DMS153 treated with DMSO at 0.1 percent for 48 hours (cell line): ENCODE data around the gene CYREN.
"Not testable (repeated sequence)": the region's sequence is repeated elsewhere in the genome, so short reads cannot be mapped to it uniquely, and the experiment has no call there.

Experiments used
- DNase-seq: peaks from one replicate; lab custom pipeline; 2025; ENCODE audit not compliant: unreplicated experiment; lab: John Stamatoyannopoulos, UW

Gene CYREN, protein sequence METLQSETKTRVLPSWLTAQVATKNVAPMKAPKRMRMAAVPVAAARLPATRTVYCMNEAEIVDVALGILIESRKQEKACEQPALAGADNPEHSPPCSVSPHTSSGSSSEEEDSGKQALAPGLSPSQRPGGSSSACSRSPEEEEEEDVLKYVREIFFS

DNA sequence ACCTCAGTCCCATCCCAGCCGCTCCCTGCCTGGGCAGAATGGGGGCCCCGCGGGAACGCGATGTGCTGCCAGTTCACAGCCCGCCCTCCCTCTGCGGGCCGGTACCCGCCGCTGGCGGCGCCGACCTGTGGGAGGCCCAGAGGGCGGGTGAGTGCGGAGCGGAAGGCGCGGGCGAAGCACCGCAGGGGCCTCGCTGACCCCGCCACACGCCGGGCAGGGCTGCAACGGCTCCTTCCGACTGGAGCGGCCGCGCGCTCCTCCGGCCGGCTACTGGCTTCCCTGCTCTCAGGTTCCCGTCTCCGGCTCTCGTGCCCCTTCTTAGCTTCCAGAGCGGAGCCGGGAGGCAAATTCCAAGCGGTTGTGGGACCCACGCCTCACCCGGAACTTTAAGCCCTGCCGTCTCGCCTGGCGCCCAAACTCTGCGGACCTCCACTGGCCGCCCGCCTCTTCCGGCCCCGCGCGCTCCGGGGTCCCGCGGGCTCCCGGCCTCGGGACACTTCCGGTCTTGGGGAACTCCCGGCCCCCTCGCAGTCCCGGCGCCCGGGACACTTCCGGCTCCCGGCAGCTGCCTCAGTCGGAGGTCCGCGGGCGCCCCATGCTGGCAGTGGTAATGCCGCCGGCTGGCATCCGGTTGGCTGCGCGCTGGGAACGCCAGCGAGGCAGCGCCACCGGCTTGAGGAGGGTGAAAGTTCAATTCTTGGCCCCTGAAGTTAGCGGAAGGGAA is at the start of gene CYREN:
TSS of gene CYREN (minus strand) at position 434 of the 724 bp plus-strand sequence. CDS start 1,785 bp downstream, outside the sequence.
- DNase-seq, result peak; percentile 81

DNA sequence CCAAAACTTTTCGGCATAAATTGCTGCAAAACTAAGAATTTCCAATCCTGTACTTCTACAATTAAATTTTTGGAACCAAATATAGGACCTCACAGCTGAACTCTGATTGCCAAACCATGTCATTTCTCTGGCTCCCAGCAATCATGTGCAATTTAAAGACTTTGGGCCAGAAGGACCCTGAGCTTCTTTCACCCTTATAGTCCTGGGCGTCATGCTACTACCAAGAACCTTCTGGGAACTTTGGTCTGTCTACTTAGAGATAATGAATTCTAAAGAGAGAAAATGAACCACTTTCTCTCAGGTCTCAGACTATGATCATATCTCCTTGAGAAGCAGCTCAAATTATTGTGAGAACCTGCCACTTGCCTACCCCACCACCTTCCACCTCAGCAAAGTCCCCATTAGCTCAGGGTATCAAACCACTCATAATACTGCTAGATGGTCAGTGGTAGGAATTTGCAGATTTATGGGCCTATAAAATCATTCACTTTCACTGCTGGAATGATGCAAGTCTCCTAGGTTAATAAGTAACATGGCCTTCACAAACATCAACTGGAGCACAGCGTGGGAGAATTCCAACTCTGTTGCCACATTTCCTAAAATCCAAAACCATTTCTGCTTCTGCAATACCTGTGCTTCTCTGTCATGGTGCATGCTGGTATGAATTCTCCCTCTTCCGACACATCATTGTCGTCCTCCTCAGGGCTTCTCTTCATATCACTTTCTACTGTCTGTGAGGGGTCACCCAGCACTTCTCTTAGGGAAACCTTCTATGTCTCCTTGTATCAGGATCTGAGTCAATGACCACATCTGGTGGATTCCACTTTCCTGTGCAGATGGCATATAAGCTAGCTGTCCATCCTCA is 47.4 kb upstream of the CYREN start:
- DNase-seq, result no peak

DNA sequence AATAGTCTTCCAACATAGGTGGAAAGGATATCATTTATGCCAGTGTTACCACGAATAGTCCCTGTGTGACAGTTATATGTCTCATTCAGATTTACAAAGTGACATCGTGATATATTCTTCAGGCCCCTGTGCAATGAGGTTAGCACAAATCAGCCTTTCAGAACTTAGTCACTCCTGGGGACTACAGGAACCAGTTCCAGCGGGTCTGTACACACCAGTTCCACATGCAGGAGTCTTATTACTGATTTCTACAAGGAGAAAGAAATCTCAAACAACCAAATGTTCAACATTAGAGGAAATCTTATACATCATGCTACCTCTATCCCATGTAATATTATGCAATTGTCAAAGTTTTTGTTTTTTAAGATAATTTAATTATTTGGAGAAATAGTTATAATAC is 45.2 kb upstream of the CYREN start:
- no peak for DNase-seq

DNA sequence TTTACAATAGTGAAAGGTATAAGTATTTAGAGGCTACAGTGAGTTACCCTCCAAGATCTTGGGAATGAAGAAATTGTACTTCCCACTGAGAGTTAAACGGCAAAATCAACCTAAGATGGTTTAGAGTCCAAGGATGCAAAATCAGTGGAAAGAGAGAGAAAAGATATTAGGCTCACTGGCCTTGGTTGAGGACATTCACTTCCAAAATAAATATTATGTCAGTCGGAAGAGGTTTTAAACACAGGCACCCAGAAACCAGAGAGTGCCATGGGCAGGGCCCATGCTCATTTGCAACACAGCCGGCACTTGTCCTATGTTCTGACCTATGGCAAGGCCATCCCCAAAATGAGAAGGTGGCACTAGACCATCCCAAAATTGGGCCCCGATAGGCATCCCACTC is 44.7 kb upstream of the CYREN start:
- DNase-seq, result no peak

DNA sequence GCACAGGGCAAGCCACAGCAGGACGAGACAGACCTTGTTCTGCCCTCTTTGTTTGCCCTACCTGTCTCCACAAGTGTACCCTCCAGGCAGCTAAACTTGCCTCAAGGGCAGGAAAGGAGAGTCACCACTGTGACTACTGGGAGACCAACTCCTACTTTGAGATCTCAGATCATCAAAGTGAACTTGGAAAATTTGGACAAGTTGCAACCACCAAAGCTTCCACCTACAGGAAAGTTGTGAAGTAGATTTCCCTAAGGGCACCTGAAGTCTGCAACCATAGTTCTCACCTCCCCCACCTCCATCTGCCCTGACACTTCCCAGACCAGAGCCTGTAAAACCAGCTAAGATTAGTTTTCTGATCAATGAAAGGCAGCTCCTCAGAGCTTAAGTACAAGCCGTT is 43.3 kb upstream of the CYREN start:
- no peak for DNase-seq

DNA sequence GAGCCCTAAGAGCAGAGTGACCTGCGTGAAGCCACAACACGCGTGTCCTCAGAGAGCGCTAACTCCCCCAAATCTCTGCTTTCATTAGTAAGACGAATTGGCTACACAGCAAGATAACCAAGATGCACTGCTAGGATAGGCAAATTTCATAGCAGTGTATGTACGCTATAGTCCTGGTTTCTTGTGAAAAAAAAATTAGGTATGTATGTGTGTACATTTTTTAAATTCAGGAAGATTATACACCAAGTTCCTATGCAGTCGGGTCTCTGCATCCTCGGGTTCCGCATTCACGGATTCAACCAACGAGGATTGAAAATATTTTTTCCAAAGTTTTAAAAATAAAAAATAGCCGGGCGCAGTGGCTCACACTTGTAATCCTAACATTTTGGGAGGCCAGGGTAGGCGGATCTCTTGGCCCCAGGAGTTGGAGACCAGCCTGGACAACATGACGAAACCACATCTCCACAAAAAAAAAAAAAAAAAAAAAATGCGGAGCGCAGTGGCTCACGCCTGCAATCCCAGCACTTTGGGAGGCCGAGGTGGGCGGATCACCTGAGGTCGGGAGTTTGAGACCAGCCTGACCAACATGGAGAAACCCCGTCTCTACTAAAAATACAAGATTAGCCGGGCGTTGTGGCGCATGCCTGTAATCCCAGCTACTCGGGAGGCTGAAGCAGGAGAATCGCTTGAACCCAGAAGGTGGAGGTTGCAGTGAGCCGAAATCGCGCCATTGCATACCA is 41.6 kb upstream of the CYREN start:
- DNase-seq, result not testable (repeated sequence)

DNA sequence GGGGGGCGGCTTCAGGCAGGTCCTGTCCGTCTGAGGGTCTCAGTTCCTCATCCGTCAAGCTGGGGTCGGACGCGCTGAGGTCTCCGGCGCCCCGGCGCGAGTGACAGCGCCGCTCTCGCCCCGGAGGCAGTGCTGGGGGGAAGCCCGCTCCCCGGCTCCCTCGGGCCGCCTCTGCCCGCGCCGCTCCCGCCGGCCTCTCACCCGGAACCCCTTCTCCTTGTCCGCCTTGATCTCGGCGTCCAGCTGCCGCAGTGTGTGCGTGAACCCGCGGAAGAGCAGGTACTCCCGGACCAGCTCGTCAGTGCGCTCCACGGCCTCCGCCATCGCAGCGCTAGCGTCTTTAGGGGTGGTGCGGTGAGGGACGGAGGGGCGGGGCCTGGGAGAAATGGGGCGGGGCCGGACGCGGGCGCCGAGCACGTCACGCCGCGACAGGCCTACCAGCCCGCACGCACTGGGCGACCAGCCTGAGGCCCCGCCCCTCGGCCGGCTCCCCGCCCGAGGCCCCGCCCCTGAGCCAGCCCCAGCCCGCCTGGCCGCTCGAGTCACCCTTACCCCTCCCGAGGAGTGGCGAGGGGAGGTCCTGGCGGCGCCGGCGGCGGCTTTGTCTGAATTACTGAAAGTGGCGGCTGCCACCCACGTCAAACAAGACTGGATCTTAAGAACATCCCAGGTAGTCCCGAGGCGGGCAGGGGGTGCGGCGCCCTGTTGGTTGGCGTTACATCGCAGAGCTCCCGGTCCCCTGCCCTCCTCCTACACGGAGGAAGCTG is 40.9 kb upstream of the CYREN start, which contains the start of gene WDR91:
TSS of gene WDR91 (minus strand) at position 348 of the 767 bp plus-strand sequence. CDS start at position 324, 24 bp downstream.
- DNase-seq, result peak; percentile 69

DNA sequence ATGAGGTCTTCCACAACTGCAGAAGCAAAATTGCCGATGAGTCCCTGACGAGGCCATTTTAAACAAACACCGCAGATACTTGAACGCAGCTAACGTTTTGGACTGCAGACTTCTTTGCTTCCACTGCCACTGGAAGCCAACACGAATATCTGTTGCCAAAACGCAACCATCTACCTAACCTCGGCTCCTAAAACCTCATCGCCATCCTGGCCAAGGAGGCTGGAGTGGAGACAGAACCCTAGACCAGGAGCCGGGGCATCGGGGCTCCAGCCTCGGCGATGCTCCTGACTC is 40.3 kb upstream of the CYREN start:
- DNase-seq, result no peak

DNA sequence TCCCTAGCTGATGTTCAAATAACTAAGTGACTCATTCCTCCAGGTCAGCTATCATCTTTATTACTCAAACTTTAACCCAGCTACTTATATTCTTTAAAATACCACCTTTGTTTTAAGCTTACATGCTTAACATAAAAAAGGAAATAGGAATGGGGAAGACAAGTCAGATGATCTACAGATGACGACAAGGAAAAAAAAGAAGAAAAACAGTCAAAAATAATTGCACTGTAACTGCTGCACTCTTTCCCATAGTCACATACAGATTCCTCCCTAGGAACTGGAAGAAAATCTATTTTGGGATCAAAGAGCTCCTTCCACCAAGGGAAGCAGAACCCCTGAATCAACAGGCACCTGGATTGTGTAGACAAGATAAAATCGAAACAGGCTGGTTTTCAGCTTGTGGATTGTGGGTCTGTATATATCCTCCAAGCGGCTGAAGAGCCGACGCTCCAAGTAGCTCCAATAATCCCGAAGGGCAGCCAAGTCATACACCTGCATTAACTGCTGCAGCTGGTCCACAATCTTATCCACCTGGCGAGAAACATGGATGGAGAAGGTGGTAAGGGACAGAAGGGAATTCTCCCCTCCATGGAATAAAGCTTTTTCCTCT is 38.8 kb upstream of the CYREN start:
- no peak for DNase-seq

DNA sequence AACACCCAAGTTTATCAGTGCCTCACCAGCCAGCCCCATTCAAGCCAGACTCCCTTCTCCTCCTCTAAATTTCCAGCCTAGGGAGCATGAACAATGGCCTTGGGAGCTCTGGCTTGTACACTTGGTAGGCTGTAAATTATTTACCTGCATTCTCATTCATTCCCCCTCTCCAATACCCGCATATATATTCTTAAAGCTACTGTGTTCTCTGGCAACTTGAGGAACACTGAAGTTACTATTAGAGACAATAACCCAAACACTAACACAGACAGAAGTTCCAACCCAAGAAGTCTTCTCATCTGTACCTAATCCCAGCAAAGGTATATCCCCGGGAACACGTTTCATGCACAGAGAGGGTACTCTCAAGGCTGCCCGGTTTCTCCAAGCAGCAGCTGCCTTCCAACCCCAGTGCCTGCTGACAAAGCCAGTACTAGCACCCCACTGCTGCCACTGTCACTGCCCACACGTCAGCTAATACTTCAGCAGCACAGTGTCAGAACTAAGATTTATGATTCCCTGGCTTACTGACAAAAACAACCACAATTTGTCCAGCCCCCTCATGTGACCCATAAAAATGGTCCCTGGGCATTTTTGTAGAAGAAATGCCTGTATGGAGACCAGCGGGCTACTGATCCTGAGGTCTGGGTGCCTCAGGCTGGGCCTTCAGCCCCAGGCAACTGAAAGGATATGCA is 37.7 kb upstream of the CYREN start:
- DNase-seq, result no peak

DNA sequence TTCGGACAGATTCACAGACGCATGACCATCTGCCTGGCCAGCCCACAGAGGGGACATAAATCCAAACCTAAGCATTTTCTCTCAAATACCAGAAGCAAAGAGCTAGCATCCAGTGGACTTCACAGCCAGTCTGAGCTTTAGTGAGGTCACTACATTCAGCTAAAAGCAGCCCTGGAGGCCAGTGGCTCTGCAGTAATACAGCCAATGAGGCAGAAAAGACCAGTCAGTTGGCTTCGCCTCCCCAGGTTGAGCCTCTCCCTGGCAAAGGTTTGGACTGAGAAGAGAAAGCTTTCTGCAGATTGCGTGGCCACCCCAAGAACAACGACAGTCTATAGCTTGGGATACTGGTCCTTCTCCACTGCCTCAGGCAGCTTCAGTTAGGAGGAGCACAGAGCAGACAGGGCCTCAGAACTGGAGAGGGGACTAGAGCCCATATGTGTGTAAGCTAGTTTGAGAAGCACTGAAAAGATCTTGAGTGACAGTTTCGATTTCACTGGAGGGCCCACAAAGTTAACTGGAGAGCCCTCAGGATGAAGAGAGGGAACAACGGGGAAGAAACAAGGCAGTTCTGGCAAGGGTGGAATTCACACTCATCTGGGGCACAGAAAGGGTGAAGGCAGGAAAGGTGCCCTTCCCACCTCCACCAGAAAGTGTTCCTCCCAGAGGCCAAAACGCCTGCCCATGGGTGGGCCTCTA is 37.0 kb upstream of the CYREN start:
- no peak for DNase-seq

DNA sequence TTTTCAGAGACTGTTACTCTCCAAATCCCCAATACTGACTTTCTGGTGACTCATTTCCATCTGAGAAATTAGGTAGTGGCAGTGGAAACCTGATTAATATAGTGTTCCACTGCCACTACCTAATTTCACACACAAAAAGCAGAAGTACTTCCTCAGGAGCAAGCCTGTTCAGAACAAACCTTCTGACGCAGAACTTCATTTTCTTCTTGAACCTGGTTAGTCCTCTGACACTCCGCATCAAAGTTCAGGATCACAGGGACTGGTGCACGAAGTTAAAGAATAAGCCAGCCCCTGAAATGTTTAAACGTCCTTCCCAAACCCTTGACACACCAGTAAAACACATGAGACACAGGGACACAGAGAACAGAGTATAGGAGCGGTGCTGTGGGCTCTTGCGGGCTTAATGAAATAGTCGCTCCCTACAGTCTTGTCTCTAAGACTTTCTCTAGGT is 36.5 kb upstream of the CYREN start:
- no peak for DNase-seq

DNA sequence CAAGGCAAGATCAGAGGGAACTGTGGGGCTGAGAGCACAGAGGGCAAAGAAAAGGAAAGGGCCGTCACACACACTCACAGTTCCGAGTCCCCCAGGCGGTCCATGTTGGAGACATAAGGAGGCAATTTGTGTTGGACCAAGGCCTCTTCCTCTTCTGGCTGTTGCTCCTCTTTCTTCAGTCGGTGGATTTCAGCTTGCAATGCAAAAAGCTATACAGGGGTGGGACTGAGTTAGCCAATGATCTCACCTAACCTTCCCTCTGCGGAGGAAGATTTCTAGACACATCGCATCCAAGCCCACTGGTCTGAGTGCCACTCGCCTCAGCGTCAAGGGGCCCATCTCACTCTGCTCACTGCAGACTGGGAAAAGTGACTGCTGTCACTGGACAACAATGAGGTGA is 35.3 kb upstream of the CYREN start:
- no peak for DNase-seq

DNA sequence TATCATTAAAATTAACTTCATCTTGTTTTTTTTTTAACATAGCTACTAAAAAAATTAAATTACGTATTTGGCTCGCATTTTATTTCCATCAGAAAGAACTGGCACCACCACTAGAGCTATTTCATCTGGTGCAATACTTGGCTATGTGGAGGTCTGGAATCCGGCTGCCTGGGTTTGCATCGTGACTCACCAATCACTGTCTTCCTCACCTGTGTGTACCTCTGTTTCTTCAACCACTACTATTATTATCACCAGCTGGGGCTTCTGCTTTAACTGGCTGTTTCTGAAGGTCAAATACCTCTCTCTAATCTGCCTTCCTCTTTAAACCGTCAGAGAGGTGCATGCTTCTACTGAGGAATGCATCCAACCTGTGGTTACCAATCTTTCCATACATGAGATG is 34.4 kb upstream of the CYREN start:
- DNase-seq, result no peak

DNA sequence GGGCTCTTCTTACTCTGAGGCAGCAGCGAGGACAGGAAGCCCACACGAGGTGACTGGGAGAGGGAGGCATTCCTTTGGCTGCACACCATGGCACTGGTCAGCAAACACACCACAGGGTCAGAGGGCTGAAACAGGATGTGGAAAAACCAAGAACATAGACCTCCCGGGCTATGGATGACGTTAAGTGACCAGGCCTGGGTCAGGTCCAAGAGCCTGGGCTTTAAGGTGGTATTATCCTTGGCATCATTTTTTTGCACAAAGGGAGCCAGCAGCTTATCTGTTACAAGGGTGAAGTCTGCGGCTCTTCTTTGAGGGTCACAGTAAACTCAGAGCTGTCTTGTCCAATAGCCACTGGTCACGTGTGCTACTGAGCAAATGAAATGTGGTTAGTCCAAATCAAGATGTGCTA is 33.8 kb upstream of the CYREN start:
- no peak for DNase-seq

DNA sequence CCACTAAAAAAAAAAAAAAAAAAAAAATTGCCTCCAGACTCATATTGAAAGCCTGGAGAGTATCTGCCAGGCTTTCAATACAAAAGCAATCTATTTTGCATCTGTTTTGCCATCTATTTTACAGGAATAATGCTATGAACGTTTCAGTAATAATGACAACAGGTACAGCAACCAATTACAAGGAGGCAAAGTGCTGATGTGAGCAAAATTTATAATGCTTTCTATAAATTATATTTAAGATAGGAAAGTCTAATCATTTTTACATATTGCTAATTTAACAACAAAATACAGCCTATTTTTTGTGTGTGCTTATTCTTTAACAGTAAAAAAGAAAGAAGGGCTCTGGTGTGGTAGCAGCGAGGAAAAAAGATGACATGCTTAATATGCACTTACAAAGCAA is 30.8 kb upstream of the CYREN start:
- DNase-seq, result no peak

DNA sequence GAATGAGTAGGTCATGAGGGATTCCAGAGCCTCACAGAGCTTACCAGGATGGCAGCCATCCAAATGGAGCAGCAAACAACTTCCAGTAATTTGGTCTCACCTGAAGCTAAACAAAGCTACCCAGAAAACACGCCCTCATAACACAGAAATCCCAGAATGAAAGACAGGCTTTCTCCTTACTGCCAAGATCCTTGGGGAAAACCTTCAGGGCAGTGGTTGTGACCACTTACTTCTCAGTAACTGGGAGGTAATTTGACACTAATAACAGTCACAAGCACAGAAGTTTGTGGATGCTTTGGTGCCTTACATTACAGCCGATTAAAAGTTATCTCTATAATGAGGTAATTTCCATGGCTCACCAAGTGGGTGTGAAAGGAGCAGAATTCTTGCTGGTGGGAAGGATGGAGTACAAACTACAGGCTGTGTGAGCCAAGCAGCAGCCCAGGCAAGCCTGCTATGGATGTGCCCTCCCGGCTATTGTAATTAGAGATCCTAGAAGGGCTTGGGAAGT is 30.4 kb upstream of the CYREN start:
- no peak for DNase-seq

DNA sequence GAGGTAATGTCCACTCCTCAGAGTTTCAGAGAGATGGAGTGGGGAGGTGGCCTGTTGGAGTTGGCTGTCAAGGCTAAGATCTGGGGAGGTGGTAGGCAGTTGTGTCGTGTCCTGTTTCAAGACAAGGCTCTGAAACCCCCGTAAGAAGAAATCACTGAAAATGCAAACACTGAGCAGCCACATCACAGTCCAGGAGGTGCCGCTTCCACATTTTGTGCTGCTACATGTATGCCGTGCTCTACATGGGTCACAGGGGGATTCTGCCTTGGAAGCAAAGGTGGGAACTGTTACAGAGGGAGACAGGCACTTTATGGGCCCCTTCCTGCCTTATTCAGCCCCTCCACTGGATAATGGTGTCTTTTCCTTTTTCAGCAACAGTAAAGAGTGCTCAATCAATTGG is 28.9 kb upstream of the CYREN start:
- no peak for DNase-seq
